DND-41 (cell line): ENCODE results near the gene CAMK2N1.
"Not testable (repeated sequence)": the region's sequence is repeated elsewhere in the genome, so short reads cannot be mapped to it uniquely, and the experiment has no call there.

ENCODE experiments used
- ATAC-seq: fragments of 200-7000 bp; cut with Tn5 transposase; 3 replicates; pipeline ENCODE4 v1.9.1; 2021; ENCODE audit warnings: low read depth; ENCODE audit not compliant: insufficient read depth
- DNase-seq: peaks from one replicate; pipeline ENCODE4 v3.0.0-alpha.2; 2020
- H2AFZ ChIP-seq: 2 replicates; pipeline ENCODE4 v1.6.0; 2012; ENCODE audit warnings: low read depth, low read length
- H3K27ac ChIP-seq: 2 replicates; pipeline ENCODE4 v1.5.1; 2012; ENCODE audit warnings: low read length, inconsistent platforms
- H3K27me3 ChIP-seq: fragments of 200-600 bp; sonication (generic); 2 replicates; pipeline ENCODE4 v1.6.0; 2012; ENCODE audit warnings: low read length, mild to moderate bottlenecking, inconsistent platforms; ENCODE audit not compliant: insufficient read depth, poor library complexity
- H3K36me3 ChIP-seq: 2 replicates; pipeline ENCODE4 v1.5.1; 2012; ENCODE audit warnings: low read length, inconsistent platforms; ENCODE audit not compliant: insufficient read depth
- H3K4me1 ChIP-seq: 2 replicates; pipeline ENCODE4 v1.5.1; 2012; ENCODE audit warnings: mild to moderate bottlenecking, low read length; ENCODE audit not compliant: insufficient read depth
- H3K4me2 ChIP-seq: 2 replicates; pipeline ENCODE4 v1.6.0; 2012; ENCODE audit warnings: mild to moderate bottlenecking, moderate library complexity, low read length, inconsistent platforms; ENCODE audit not compliant: insufficient read depth
- H3K4me3 ChIP-seq, 2 experiments: fragments of 200-600 bp in 1 of 2; shearing (Covaris generic) in 1 of 2; 2 replicates each; pipeline ENCODE4 v1.5.1; 2012 to 2016; ENCODE audit warnings: inconsistent platforms in 2 of 2, low read length in 2 of 2, mild to moderate bottlenecking in 2 of 2, low read depth in 1 of 2, moderate library complexity in 1 of 2
- H3K79me2 ChIP-seq: 2 replicates; pipeline ENCODE4 v1.6.0; 2012; ENCODE audit warnings: low read length, inconsistent platforms; ENCODE audit not compliant: insufficient read depth
- H3K9ac ChIP-seq: 2 replicates; pipeline ENCODE4 v1.6.0; 2012; ENCODE audit warnings: low read depth, mild to moderate bottlenecking, inconsistent platforms, low read length, moderate library complexity
- H3K9me3 ChIP-seq: 2 replicates; pipeline ENCODE4 v1.5.1; 2012; ENCODE audit warnings: low read length, moderate library complexity, mild to moderate bottlenecking, inconsistent platforms; ENCODE audit not compliant: insufficient read depth, severe bottlenecking
- H4K20me1 ChIP-seq: 2 replicates; pipeline ENCODE4 v1.6.0; 2012; ENCODE audit warnings: low read length; ENCODE audit not compliant: insufficient read depth
- EZH2 ChIP-seq: IDR thresholded peaks from 3 replicates; pipeline ENCODE4 v1.6.1; 2012; ENCODE audit warnings: borderline replicate concordance, low read depth, mild to moderate bottlenecking, moderate library complexity, low read length, inconsistent platforms; ENCODE audit not compliant: severe bottlenecking
- TF ChIP-seq, protein P1 (sequence below): IDR thresholded peaks from 2 replicates; pipeline ENCODE4 v1.5.1; 2012; ENCODE audit warnings: borderline replicate concordance, low read length, moderate library complexity, mild to moderate bottlenecking; ENCODE audit not compliant: poor library complexity, severe bottlenecking; ENCODE audit errors: extremely low read depth

CAMK2N1 gene

DNA sequence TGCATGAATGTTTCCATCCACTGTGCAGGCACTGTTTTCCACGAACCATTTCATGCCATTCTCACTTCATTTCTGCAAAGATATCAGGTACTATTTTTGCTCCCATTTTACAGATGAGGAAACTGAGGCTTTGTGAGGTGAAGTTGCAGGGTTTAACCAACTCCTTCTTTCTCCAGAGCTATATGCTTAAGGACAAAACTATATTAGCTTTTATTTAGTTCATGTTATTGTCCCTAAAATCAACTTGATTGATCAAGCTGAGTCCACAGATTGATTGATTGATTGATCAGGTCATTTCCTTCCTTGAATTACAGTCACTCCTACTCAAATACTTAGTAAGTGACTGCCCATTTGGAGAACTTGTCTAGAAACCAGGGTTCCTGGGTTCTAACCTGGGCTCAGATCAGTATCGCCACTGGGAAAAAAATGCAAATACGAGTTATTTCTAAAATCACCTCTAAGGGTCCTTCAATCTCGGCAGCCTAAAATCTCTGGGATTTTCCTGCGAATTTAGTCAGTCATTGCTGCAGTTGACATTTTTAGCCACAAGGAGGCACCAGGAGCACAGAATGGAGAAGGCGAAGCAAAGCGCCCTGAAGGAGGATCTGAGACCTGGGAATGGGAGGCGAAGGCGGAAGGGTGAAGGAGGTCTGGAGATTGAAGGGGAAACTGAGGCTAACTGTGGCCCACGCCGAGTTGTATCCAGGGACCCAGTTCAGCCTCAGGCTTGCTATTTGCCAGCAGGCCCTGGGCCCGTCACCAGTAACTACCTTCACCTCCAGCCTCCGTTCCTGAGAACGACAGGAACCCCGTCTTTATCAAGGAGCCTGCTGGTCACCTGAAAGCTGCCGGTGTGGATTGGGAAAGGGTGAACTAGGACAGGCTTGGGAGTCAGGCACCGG lies 36.2 kb upstream of the CAMK2N1 start:
- TF ChIP-seq, protein P1, sequence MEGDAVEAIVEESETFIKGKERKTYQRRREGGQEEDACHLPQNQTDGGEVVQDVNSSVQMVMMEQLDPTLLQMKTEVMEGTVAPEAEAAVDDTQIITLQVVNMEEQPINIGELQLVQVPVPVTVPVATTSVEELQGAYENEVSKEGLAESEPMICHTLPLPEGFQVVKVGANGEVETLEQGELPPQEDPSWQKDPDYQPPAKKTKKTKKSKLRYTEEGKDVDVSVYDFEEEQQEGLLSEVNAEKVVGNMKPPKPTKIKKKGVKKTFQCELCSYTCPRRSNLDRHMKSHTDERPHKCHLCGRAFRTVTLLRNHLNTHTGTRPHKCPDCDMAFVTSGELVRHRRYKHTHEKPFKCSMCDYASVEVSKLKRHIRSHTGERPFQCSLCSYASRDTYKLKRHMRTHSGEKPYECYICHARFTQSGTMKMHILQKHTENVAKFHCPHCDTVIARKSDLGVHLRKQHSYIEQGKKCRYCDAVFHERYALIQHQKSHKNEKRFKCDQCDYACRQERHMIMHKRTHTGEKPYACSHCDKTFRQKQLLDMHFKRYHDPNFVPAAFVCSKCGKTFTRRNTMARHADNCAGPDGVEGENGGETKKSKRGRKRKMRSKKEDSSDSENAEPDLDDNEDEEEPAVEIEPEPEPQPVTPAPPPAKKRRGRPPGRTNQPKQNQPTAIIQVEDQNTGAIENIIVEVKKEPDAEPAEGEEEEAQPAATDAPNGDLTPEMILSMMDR = peak; percentile 86
- TF ChIP-seq EZH2 = no peak
- no peak overlapping the region for H3K27ac ChIP-seq
- peak; percentile 65 for DNase-seq
- H3K79me2 ChIP-seq = no peaks in the 10 kb centered on the region
- no peak overlapping the region for H2AFZ ChIP-seq
- H4K20me1 ChIP-seq = no peaks in the 10 kb centered on the region
- H3K27me3 ChIP-seq = peaks cover 4% of the 10 kb centered on the region
- no peak overlapping the region for H3K9ac ChIP-seq
- no peaks in the 10 kb centered on the region for H3K4me1 ChIP-seq
- no peaks in the 10 kb centered on the region for H3K9me3 ChIP-seq
- H3K4me2 ChIP-seq = no peak overlapping the region
- H3K4me3 ChIP-seq = no peak overlapping the region
- ATAC-seq = no peak
- no peaks in the 10 kb centered on the region for H3K36me3 ChIP-seq

DNA sequence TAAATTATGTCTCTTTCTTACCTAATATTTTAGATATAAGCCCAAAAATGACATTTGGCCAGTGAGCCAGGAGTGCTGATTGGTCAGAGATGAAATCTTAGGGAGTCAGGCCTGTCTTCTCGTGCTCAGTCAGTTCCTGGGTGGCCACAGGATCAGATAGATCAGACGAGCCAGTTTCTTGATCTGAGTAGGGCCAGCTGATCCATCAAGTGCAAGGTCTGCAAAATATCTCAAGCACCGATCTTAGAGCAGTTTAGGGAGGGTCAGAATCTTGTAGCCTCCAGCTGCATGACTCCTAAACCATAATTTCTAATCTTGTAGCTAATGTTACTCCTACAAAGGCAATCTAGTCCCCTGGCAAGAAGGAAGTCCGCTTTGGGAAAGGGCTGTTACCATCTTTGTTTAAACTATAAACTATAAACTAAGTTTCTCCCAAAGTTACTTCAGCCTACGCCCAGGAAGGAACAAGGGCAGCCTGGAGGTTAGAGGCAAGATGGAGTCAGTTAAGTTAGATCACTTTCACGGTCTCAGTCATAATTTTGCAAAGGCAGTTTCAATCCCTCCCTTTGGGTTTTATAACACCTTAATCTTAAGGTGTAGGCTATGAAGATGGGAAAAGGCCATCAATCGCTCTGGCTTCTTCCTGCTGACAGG lies 33.7 kb upstream of the CAMK2N1 start:
- H2AFZ ChIP-seq, H3K79me2 ChIP-seq, H3K4me2 ChIP-seq, H3K4me1 ChIP-seq, H3K9me3 ChIP-seq, H3K36me3 ChIP-seq, H3K9ac ChIP-seq, H3K27ac ChIP-seq, ATAC-seq, H3K4me3 ChIP-seq, DNase-seq, H3K27me3 ChIP-seq, H4K20me1 ChIP-seq: not testable (repeated sequence)

DNA sequence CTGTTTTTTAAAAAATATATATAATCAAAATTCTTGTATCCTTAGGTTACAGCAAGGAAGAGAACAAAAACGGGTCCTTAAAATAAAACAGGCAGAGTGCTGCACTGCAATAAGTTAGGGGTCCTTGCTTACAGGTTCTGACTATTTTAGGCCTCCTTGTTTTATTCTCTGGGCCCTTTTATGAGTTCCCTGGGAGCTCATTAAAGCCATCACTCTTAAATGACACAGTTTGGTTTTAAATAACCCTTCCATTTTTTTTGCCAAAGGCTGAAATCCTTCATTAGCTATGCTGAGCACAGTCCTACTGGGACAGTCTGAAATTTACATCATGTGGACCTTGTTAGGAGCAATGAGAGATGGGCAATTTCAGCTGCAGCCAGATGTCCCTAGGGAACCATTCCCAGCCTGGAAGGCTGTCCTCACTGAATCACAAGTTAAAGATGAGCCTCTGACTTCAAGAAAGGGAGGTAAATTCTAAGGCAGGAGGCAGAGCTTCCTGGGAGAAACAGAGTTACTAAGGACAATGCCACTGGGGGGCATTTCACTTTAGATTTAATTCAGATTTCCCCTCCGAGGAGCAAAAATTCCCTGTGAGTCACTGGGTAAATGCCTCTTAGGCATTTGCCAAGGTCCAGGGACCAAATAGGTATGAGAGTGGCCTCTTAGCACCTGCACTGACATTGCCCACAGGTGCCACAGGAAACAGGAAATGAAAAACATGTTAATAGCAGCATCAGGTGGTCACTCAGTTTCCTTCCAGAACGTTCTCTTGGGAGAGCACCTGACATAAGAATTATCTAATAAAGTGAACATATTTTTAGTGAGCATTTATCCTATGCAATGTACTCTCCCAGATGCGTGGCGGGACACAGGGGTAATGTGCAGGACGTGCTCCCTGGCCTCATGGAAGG lies 25.8 kb upstream of the CAMK2N1 start:
- Histone ChIP-seq H3K79me2 (no peaks in the 10 kb centered on the region), H3K9me3 (no peaks in the 10 kb centered on the region), H4K20me1 (no peaks in the 10 kb centered on the region), H3K9ac (no peak overlapping the region), H3K4me2 (no peak overlapping the region), H3K36me3 (no peaks in the 10 kb centered on the region), H3K4me1 (no peaks in the 10 kb centered on the region), H3K4me3 (no peak overlapping the region), H3K27ac (no peak overlapping the region), H2AFZ (no peak overlapping the region), H3K27me3 (peaks cover 14% of the 10 kb centered on the region)
- TF ChIP-seq, protein P1 = no peak
- no peak for TF ChIP-seq EZH2
- DNase-seq (no peak), ATAC-seq (no peak)
